ENCODE measurements around the gene UTS2R.

Gene UTS2R

DNA sequence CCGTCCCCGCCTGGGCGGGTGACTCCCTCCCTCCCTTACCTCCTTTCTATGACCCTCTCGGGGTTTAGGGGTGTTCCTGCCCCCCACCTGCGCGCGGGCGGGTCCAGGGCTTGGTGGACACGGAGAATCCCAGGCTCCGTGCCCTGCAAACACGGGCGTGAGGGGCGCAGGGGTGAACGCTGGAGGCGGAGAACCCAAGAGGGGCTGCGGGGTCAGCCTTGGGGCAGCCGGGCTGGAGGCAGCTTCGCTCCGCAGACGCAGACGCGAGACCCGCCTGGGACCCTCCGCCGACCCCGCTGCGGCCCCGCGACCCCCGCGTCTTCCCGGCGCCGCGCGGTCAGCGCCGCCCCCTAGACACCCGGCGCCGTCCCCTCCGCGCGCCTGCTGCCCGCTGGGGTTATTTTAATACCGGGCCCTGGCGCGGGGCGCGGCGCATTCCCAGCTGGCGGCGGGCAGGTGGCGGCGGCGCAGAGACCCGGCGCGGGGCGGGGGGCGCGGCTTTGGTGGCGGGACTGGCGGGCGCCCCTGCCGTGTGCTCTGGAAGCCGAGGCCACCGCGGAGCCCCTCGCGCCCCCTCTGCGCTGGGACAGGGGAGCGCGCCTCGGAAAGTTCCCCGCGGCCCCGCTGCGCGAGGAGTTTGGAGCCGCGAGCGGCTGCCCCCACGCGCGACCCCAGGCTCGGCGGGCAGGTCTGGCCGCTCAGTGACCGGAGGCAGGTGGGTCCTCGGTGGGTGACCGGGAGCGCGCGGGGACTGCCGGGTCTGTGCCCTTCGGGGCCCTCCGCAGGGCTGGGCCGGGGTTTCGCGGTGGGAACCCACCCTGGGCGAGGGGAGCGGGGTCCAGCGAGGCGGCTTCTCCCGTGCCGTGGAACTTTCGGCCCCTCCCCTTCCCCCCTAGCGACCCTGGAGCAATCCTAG is at the start of gene UTS2R:
Gene UTS2R (plus strand): TSS at position 433 of the 916 bp plus-strand sequence. CDS start 2,560 bp downstream, outside the sequence.
- DNase-seq = no peak

DNA sequence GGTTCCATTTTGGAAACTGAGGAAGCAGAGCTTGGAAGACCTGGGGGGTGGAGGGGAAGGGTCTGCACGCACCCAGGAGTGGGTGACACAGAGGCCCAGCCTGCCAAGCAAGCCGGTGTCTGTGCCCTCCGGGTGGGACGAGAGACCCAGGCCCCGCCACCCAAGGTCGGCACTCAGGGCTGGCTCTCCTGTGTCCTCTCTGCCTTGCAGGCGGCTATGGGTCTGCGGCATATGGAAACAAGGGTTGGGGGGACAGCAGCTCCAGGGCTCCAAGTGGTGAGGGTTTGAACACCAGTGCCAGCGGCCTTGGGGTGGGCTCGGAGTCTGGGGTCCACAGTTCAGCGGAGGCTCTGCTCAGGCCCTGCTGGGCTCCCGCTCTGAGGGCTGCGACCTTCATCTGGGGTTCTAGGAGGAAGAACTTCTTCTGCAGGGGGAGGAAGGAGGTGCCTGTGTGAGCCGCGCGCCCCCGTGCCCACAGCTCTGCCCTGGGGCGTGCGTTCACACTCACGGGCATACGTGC is 49.6 kb upstream of the UTS2R start:
- no peak for DNase-seq

DNA sequence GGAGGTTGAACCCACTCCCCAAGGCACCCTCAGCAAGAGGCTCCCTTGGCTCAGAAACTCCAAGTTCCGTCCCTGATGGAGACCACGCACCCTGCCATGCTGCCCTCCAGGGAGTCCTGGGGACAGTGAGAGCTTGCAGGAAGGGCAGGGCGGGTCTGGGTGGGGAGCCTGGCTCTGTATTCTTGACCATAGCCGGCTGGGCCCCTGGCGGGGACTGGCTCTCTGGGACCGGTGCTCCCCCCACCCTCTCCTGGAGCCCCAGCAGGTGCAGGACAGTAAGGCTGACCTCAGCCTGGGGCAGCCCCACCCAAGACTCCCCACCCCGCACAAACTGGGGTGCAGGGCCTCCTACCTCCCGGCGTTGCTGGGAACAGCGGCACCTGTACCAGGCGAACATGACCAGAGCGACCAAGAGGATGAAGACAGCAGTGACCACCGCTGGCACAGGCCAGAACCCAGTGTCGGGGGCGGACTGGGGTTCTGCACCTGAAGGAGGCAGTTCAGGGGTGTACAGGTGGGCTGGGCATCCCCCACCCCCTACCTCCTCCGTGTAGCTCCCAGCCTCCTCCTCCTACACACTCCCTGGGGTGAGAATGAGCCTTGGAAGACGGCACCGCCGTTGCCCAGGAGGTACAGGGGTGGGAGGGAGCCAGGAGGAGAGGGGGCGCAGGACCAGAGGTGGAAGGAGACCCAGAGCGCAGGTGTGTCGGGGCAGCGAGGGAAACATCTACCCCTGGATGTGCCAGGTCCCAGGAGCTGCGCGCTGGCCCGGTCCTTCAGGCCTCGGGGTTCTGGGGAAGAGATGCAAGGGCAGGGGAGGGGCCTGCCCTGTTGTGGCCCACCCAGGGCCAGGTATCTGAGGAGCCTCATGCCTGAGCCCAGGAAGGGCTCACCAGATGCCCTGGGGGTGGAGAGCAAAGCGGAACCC is 48.8 kb upstream of the UTS2R start:
- no peak for DNase-seq

- DNase-seq = no peak
These were observed 47.9 kb upstream of the UTS2R start for GRCh38 chr17:82323514-82324234.

DNA sequence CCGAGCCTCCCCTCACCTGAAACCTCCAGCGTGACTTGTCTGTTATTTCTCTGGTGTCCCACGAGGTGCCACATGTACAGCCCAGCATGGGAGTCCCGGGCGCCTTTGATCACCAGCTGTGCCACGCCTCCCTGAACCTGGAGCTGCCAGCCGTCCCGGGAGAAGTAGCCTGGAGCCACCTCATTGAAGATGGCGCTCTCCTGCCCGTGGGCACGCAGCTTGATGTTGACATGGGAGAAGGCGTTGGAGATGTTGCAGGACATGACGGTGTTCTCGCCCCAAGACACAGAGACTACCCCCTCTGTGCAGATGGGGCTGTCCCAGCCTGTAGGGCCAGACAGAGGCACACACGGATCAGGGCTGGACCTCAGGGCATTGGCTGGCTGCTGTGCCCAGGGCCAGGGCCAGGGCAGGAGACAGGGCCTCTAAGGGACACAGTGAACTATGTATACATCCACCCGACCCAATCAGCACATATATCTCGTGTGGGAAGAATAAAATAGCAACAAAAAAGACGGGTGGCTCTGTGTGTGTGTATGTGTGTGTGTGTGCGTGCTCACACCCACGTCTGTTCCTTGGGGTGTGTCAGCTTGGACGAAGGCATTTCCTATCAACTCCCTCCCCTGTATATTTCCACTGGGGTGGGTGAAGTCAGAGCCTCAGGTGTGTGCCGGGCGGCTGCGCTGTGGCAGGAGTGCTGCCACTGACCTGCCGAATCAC is 46.8 kb upstream of the UTS2R start:
- DNase-seq = no peak

- no peak for DNase-seq
These were observed 46.0 kb upstream of the UTS2R start for GRCh38 chr17:82325286-82326180.

DNA sequence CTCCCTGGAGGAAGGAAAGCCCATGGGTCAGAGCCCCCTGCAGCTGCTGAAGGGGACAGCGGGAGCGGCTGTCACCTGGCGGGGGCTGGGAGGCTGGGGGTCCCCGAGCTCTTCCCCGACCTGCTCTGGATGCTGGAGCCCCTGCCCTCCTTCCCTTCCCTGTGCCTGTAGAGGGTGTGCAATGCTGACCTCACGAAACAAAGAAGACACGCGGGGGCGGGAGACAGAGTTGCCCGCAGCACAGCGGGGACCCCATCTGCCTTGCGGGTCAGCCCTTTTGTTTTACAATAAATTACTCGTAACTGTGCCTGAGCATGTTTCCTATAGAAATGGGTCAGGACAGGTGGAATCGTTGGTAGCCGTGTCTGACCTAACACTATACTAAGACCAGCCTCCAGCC is 44.3 kb upstream of the UTS2R start:
- DNase-seq = no peak

GRCh38 chr17:82327757-82328140 is 43.8 kb upstream of the UTS2R start:
- no peak for DNase-seq

DNA sequence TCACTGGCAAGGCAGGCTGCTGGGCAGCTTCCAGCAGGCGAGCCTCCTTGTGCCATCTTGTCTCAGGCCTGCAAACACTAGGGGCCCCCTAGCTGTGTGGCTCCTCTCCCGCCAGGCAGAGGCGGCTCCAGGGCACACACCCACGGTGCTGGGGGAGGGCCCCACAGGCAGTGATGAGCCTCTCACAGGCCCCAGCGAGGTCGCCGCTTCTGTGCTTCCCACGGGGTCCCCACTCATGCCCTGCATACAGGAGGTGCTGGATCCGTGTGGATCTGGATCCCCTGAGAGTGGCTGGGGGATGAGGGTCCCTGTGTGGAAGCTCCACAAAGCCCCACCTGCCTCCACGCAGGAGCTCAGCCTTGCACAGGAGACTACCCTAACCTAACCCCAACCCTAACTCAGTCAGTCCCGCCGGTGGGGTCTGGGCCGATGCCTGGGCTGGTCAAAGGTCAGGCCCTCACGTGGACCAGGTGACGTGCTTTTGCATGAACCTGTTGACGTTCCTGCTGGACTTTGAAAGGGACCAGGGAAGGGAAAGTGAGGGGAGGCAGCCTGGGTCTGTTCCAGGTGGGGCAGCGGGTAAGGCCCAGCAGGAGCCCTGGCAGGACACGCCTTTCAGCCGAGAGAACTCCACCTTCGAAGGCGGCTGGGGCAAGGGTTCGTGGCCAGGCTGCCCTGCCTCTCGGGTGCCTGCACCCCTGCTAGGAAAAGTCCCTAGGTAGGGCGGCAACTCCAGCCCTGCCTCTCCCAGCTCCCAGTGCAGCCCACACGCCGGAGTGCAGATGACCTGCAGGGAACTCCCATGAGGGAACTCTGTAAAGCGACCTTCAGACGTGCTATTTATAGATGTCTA is 43.2 kb upstream of the UTS2R start:
- no peak for DNase-seq

DNA sequence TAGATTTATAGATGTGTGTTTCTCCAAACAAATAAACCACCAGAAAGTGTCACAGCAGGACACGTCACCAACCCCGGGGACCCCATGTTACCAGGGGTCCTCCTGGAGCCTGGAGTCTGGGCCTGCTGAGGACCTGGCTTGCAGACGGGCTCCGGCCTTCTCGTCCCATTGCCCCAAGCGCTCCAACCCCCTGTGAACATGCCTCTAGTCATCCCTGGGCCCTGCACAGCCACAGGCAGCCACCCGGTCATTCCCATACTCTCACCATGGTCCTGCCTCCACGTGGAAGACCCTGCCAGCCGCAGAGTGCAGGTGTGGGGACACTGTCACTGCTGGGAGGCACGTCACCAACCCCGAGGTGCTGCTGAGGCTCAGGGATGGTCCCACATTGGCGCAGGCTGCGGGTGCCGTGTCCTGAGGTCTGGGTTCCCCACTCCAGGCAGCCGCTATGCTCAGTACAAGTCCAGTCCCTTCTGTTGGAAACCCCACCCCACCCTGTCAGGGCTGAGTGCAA is 42.5 kb upstream of the UTS2R start:
- no peak for DNase-seq

- DNase-seq = no peak
These were observed 41.8 kb upstream of the UTS2R start for GRCh38 chr17:82329683-82330321.

GRCh38 chr17:82330322-82331239 is 41.0 kb upstream of the UTS2R start:
- DNase-seq = peak; percentile 93

- no peak for DNase-seq
These were observed 40.1 kb upstream of the UTS2R start for GRCh38 chr17:82331345-82331939.

- DNase-seq = no peak
These were observed 38.8 kb upstream of the UTS2R start for GRCh38 chr17:82332669-82333278.

- DNase-seq = no peak
These were observed 38.0 kb upstream of the UTS2R start, which contains the start of gene SECTM1 for GRCh38 chr17:82333279-82334171. Gene SECTM1, minus strand, starts transcription at chr17:82333766. Its CDS starts 6,526 bp downstream, at chr17:82327240.

- no peak for DNase-seq
These were observed 37.4 kb upstream of the UTS2R start for GRCh38 chr17:82334204-82334621.
